Ascending aorta (tissue), 2 donors: ENCODE measurements around the gene PRAMEF8. TPM values are rescaled to one million over a fixed set of nuclear protein-coding genes. Genes with fewer than 3 reads are reported as not detected.
"Not testable (repeated sequence)": the region's sequence is repeated elsewhere in the genome, so short reads cannot be mapped to it uniquely, and the experiment has no call there.

ENCODE experiments used
- DNase-seq, 2 donors: peaks; one replicate each; pipeline ENCODE4 v3.0.0-alpha.2; 2019; ENCODE audit warnings: low spot score in 2 of 2
- H3K27ac ChIP-seq, 2 donors: fragments of 200-600 bp; sonication (generic); one replicate each; pipeline ENCODE4 v1.5.1; 2016 to 2017; ENCODE audit warnings: mild to moderate bottlenecking in 1 of 2
- H3K27me3 ChIP-seq: fragments of 200-600 bp; sonication (generic); one replicate; pipeline ENCODE4 v1.5.1; 2017
- H3K36me3 ChIP-seq, 2 donors: fragments of 200-600 bp; sonication (generic); one replicate each; pipeline ENCODE4 v1.5.1; 2016
- H3K4me1 ChIP-seq, 2 donors: fragments of 200-600 bp; sonication (generic); one replicate each; pipeline ENCODE4 v1.5.1; 2016 to 2017; ENCODE audit warnings: mild to moderate bottlenecking in 1 of 2
- H3K4me3 ChIP-seq, 2 donors: fragments of 200-600 bp; sonication (generic); one replicate each; pipeline ENCODE4 v1.5.1; 2016 to 2017; ENCODE audit warnings: mild to moderate bottlenecking in 1 of 2
- H3K9me3 ChIP-seq, 2 donors: fragments of 200-600 bp; sonication (generic); one replicate each; pipeline ENCODE4 v1.5.1; 2016
- intact Hi-C: fragments of 100-400 bp; cut with DNase I; formaldehyde crosslinking; loops from one replicate; pipeline ENCODE4 v1.15.1; 2023
- total RNA-seq: library from RNA; depleted of rRNA; stranded (reverse); fragments of >200 nt; gene quantifications from one replicate; pipeline ENCODE4 v1.1.0, GENCODE V29; 2016

Gene PRAMEF8
- not detected for total RNA-seq

DNA sequence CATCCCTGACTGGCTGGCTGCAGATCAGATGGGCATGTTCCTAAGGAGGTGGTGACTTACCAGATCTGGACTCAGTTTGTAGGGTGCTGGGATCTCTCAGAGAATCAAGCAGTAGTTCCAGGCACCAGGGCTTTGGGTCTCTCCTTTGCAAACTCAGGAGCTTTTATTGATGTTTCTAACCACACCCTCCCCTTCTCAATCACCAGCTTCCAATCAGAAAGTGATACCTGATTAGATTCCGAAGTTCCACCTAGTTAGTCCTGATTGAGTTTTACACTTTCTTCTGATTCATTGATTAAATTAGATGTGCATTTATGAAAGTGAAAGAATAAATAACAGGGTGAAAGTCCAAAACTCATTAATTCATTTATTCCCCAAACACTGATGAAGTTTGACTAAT lies at the start of gene PRAMEF8:
Gene PRAMEF8, minus strand, starts transcription at position 101 of the 400 bp plus-strand sequence. CDS start 1,046 bp downstream, outside the sequence.
- DNase-seq, H3K36me3 ChIP-seq, H3K27ac ChIP-seq, intact Hi-C loops, H3K4me1 ChIP-seq, H3K9me3 ChIP-seq, H3K27me3 ChIP-seq, H3K4me3 ChIP-seq: not testable (repeated sequence)

DNA sequence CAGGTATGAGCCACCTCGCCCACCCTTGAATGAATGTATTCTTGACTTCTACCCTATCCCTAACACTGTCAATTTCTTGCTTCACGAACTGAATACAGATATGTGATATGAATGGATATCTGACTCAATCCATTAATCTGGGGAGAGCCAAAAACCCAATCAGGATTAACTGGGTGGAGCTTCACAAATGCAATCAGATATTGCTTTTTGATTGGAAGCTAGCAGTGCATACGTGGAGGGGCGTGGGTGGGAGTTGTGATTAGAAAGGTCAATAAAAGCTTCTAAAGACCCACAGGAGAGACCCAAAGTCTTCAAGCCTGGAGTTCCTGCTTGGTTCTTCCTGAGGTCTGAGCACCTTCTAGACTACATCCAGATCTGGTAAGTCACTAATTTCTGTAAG lies 30.3 kb upstream of the PRAMEF8 start, which contains the start of gene PRAMEF15:
Gene PRAMEF15, plus strand, starts transcription at position 301 of the 400 bp plus-strand sequence. CDS start 2,827 bp downstream, outside the sequence.
- H3K36me3 ChIP-seq, H3K4me3 ChIP-seq, H3K27me3 ChIP-seq, H3K27ac ChIP-seq, intact Hi-C loops, H3K4me1 ChIP-seq, H3K9me3 ChIP-seq, DNase-seq: not testable (repeated sequence)

DNA sequence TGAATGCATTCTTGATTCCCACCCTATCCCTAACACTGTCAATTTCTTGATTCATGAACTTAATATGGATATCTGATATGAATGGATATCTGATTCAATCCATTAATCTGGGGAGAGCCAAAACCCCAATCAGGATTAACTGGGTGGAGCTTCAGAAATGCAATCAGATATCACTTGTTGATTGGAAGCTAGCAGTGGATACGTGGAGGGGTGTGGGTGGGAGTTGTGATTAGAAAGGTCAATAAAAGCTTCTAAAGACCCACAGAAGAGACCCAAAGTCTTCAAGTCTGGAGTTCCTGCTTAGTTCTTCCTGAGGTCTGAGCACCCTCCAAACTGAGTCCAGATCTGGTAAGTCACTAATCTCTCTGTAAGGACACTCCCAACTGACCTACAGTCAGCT lies 18.3 kb upstream of the PRAMEF8 start, which contains the start of gene PRAMEF33:
Gene PRAMEF33, plus strand, starts transcription at position 301 of the 400 bp plus-strand sequence. CDS start 2,416 bp downstream, outside the sequence.
- H3K27me3 ChIP-seq, H3K27ac ChIP-seq, H3K36me3 ChIP-seq, DNase-seq, H3K4me3 ChIP-seq, H3K9me3 ChIP-seq, H3K4me1 ChIP-seq, intact Hi-C loops: not testable (repeated sequence)

DNA sequence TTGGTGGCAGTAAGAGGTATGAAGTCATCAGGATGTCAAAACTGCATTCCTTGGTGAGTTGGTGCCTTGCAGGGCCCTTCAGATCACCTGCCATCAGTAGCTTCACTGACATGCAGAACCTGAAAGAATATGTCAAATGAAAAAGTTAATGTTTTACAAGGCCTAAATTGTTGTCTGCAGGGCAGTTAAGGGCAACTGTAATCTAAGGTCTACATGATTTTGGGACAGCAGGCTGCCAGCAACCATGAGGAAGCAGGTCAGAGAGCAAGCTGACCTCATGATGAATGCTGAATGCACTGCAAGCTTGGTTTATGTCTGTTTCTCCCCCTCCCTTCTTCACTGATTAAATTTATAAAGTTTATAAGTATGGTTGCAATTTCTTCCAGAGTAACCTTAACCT lies 17.3 kb upstream of the PRAMEF8 start:
- DNase-seq, H3K36me3 ChIP-seq, H3K27me3 ChIP-seq, intact Hi-C loops, H3K27ac ChIP-seq, H3K4me3 ChIP-seq, H3K4me1 ChIP-seq, H3K9me3 ChIP-seq: not testable (repeated sequence)

DNA sequence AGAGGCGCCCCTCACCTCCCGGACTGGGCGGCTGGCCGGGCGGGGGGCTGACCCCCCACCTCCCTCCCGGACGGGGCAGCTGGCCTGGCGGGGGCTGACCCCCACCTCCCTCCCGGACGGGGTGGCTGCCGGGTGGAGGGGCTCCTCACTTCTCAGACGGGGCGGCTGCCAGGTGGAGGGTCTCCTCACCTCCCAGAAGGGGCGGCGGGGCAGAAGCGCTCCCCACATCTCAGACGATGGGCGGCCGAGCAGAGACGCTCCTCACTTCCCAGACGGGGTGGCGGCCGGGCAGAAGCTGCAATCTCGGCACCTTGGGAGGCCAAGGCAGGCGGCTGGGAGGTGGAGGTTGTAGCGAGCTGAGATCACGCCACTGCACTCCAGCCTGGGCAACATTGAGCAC lies 13.8 kb upstream of the PRAMEF8 start:
- H3K36me3 ChIP-seq, H3K4me3 ChIP-seq, intact Hi-C loops, H3K4me1 ChIP-seq, H3K27ac ChIP-seq, H3K9me3 ChIP-seq, DNase-seq, H3K27me3 ChIP-seq: not testable (repeated sequence)

DNA sequence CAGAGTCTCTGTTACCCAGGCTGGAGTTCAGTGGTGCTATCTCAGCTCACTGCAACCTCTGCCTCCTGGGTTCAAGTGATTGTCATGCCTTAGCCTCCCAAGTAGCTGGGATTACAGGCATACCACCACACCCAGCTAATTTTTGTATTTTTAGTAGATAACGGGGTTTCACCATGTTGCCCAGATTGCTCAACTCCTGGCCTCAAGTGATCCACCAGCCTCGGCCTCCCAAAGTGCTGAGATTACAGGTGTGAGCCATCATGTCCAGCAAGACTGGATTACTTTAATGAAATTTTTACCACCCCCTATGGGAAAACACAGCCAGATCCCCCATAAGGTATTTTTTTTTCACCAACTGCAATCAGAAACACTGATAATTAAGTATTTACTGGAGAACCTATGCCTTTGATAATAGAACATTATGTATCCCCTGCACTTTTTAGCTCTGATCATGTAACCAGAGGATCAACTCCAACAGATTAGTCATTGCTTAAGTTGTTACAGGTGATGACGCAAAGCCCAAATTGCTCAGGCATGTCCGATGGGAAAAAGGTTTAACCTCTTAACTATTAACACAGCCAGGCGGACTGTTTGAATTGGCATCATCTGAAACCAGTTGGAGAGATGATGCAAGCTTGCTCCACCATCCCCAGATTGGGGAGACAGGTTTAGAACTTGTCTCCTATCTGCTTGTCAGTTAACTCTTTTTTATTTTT lies 12.4 kb upstream of the PRAMEF8 start:
- H3K4me3 ChIP-seq, H3K27ac ChIP-seq, H3K9me3 ChIP-seq, H3K27me3 ChIP-seq, H3K36me3 ChIP-seq, H3K4me1 ChIP-seq, DNase-seq, intact Hi-C loops: not testable (repeated sequence)

DNA sequence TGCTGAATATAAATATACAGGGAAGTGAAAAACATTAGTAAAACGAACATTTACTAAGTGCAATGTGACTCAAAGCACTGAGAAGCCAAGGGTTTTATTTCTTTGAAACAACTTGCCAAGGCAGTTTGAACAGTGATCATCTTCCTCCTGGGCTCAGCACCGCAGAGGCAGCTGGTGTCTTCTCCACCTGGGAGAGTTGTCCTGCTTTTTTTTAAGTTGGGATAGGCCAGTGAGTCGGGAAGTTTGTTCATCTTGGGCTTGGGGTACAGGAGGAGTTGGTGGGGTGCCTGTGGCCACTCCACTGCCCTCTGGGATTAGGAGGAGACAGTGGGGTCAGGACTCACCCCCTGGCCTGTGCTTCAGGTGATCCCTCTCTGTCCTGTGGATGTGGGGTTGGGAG lies 4.1 kb upstream of the PRAMEF8 start:
- H3K27ac ChIP-seq, H3K36me3 ChIP-seq, H3K9me3 ChIP-seq, DNase-seq, H3K27me3 ChIP-seq, intact Hi-C loops, H3K4me1 ChIP-seq, H3K4me3 ChIP-seq: not testable (repeated sequence)

DNA sequence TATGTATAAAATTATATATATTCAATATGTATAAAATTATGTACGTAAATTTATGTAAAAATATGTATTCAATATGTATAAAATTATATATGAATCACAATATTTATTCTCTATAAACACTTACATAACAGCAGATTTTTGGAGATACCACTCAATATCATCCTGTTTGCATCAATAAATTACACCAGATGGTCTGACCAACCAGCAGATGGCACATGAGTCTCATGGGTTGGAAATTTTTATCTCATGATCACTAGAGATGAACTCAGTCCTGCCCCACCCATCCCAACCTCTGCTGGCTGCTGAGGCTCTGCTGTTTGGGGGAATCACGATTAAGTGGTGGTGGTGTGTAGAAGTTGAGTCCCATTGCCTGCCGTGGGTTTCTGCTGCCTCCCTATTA lies 5.3 kb downstream of the PRAMEF8 start:
- H3K4me1 ChIP-seq, H3K4me3 ChIP-seq, H3K36me3 ChIP-seq, H3K9me3 ChIP-seq, intact Hi-C loops, H3K27ac ChIP-seq, H3K27me3 ChIP-seq, DNase-seq: not testable (repeated sequence)

DNA sequence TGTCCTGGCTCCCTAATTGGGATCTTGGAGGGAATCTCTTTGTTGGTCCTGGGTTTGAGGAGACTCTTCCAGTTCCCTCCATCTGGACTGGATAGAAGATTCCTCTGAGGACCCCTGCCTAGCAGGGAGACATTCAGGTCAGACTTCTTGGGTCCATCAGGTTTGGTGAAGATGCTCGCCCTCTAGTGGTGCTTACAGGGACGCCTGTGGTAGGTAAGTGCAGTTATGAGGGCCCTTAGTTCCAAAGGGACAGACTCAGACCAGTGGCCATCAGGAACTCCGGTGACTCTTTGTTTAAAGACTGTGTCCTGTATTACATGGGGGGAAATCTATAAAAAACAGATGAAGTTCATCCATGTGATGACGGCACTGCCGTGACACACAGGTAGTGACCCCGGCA lies 7.9 kb downstream of the PRAMEF8 start:
- H3K4me1 ChIP-seq, H3K4me3 ChIP-seq, intact Hi-C loops: not testable (repeated sequence)

DNA sequence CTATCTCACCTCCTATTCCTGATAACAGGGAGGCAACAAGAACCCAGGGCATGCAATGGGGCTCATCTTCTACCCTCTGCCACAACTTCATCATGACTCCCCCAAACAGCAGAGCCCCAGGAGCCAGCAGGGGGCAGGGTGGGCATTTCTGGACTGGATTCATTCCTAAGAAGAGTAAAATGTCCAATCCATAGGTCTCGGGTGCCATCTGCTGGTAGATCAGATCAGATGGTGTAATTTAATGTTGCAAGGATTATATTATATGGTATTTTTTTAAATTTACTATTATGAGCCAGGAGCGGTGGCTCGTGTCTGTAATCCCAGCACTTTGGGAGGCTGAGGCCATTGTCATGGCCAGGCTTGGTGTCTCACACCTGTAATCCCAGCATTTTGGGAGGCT lies 19.8 kb downstream of the PRAMEF8 start:
- DNase-seq, H3K9me3 ChIP-seq, intact Hi-C loops, H3K4me3 ChIP-seq, H3K27me3 ChIP-seq, H3K36me3 ChIP-seq, H3K4me1 ChIP-seq, H3K27ac ChIP-seq: not testable (repeated sequence)

More for the DNA sequence above, 7.9 kb downstream of the PRAMEF8 start:
- H3K27me3 ChIP-seq, H3K27ac ChIP-seq, H3K9me3 ChIP-seq, DNase-seq, H3K36me3 ChIP-seq: not testable (repeated sequence)

DNA sequence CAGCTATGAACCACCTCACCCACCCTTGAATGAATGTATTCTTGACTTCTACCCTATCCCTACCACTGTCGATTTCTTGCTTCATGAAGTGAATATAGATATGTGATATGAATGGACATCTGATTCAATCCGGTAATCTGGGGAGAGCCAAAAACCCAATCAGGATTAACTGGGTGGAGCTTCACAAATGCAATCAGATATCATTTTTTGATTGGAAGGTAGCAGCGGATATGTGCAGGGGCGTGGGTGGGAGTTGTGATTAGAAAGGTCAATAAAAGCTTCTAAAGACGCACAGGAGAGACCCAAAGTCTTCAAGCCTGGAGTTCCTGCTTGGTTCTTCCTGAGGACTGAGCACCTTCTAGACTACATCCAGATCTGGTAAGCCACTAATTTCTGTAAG lies 31.0 kb downstream of the PRAMEF8 start, which contains the start of gene PRAMEF5:
Gene PRAMEF5, plus strand, starts transcription at position 301 of the 400 bp plus-strand sequence. CDS start 5,071 bp downstream, outside the sequence.
- H3K4me3 ChIP-seq, H3K4me1 ChIP-seq, H3K36me3 ChIP-seq, H3K27me3 ChIP-seq, H3K27ac ChIP-seq, H3K9me3 ChIP-seq, DNase-seq, intact Hi-C loops: not testable (repeated sequence)

DNA sequence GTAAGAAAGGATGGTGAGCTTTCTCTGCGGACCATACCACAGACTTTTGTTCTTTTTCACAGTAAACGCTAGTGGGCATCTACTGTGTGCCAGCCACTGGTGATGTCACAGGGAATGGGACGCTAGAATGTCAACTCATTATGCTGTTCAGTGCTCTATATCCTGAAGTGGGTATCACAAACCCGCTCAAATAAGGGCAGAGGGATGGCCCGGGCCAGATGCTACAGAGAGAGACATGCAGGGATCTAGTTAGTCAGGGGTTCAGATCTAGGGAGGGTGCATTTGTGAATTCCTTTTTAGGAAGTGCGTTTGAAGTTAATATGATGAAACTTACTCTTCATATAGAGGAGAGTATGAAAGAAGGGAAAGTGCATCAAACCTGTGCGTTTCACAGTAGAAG lies 37.8 kb downstream of the PRAMEF8 start:
- H3K27ac ChIP-seq, H3K36me3 ChIP-seq, intact Hi-C loops, H3K4me3 ChIP-seq, H3K27me3 ChIP-seq, H3K4me1 ChIP-seq, H3K9me3 ChIP-seq, DNase-seq: not testable (repeated sequence)

DNA sequence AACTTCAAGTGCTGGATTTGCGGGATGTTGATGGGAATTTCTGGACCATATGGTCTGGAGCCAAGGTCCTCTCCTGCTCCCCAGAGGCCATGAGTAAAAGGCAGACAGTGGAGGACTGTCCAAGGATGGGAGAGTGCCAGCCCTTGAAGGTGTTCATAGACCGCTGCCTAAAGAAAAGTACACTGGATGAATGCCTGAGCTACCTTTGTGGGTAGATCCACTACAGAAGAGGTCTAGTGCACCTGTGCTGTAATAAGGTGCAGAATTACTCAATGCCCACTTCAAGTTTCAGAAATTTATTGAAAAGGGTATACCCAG lies 38.4 kb downstream of the PRAMEF8 start:
- H3K36me3 ChIP-seq, H3K27me3 ChIP-seq, DNase-seq, H3K9me3 ChIP-seq, H3K4me3 ChIP-seq, H3K27ac ChIP-seq, intact Hi-C loops, H3K4me1 ChIP-seq: not testable (repeated sequence)

DNA sequence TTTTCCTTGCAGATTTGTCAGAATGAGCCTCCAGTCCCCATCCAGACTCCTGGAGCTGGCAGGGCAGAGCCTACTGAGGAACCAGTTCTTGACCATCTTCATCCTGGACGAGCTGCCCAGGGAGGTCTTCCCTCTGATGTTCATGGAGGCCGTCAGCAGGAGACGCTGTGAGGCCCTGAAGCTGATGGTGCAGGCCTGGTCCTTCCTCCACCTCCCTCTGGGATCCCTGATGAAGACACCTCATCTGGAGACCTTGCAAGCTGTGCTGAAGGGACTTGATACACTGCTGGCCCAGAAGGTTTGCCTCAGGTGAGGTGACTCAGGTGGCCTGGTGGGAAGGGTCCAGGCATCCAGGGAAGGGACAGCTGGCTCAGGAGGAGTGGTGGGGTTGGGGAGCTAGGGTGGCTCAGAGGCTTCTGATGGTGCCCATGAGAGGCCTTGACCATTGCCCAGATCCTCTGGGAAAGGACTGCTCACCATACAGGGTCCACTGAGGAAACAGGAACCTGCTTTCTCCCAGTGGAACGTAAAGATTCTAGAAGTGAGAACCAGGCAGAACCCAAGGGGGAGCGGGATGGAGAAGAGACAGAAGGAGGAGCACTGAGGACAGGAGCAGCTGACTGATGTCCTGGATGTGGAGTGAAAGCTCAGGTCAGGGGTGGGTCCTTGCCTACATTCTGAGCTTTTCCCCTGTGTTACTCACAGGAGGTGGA lies 38.9 kb downstream of the PRAMEF8 start:
- DNase-seq, H3K4me3 ChIP-seq, H3K27me3 ChIP-seq, H3K36me3 ChIP-seq, H3K4me1 ChIP-seq, H3K27ac ChIP-seq, intact Hi-C loops, H3K9me3 ChIP-seq: not testable (repeated sequence)
